ENCODE data around the gene GRM4.

The GRM4 gene

GRCh38 chr6:33974030-33974429 is 171.9 kb downstream of the GRM4 start:
- no peak for DNase-seq

- DNase-seq: no peak
These were observed 174.3 kb downstream of the GRM4 start for GRCh38 chr6:33971580-33971979.
